SK-N-SH (cell line): ENCODE data around the gene ACACA. TPM values are rescaled to one million over a fixed set of nuclear protein-coding genes. Genes with fewer than 3 reads are reported as not detected.

Source experiments
- CTCF ChIA-PET: fragments of 300-600, 350-600 bp; formaldehyde crosslinking; extraction: SDS; loops from one replicate; lab custom pipeline; 2021; lab: Yijun Ruan, JAX
- POLR2A ChIA-PET: fragments of 350-600 bp; sonication (Branson Sonifier 250); formaldehyde crosslinking; extraction: SDS; loops from one replicate; lab custom pipeline; 2020; ENCODE audit warnings: antibody characterized with exemption, inconsistent platforms; lab: Yijun Ruan, JAX
- DNase-seq: peaks from one replicate; pipeline ENCODE4 v3.0.0; 2012
- H2AFZ ChIP-seq: fragments of 200-600 bp; sonication (generic); 2 replicates; pipeline ENCODE4 v1.8.1; 2016; ENCODE audit warnings: antibody characterized with exemption, mild to moderate bottlenecking, low read depth
- H3F3A ChIP-seq: fragments of 200-600 bp; sonication (generic); replicated peaks from 2 replicates; pipeline ENCODE3; 2016; ENCODE audit warnings: antibody characterized with exemption, mild to moderate bottlenecking; ENCODE audit not compliant: insufficient read depth
- H3K27ac ChIP-seq, 2 experiments: fragments of 200-500 bp in 1 of 2; fragments of 200-600 bp in 1 of 2; sonication (Bioruptor generic) in 1 of 2; sonication (generic), shearing (Covaris generic) in 1 of 2; 2 replicates each; pipeline versions ENCODE4 v1.5.1 to v1.6.1; 2014 to 2016; ENCODE audit warnings: low read depth in 2 of 2, inconsistent platforms in 1 of 2, low read length in 1 of 2, mild to moderate bottlenecking in 1 of 2, mixed read lengths in 1 of 2
- H3K27me3 ChIP-seq: fragments of 200-600 bp; sonication (generic), shearing (Covaris generic); 2 replicates; pipeline ENCODE4 v1.6.1; 2016; ENCODE audit warnings: mixed run types; ENCODE audit not compliant: insufficient read depth
- H3K36me3 ChIP-seq, 2 experiments: fragments of 200-500 bp in 1 of 2; fragments of 200-600 bp in 1 of 2; sonication (Bioruptor generic) in 1 of 2; sonication (generic) in 1 of 2; replicated peaks in 1 of 2; 2 replicates each; pipeline versions ENCODE3 to v1.5.1; 2014 to 2016; ENCODE audit warnings: low read length in 1 of 2, mild to moderate bottlenecking in 1 of 2; ENCODE audit not compliant: insufficient read depth in 2 of 2, control insufficient read depth in 1 of 2
- H3K4me1 ChIP-seq, 2 experiments: fragments of 200-500 bp in 1 of 2; fragments of 200-600 bp in 1 of 2; sonication (Bioruptor generic) in 1 of 2; sonication (generic), shearing (Covaris generic) in 1 of 2; 2 replicates each; pipeline versions ENCODE4 v1.5.1 to v1.6.1; 2014 to 2016; ENCODE audit warnings: low read depth in 1 of 2, low read length in 1 of 2, mixed run types in 1 of 2; ENCODE audit not compliant: insufficient read depth in 2 of 2, control insufficient read depth in 1 of 2
- H3K4me2 ChIP-seq: fragments of 200-600 bp; sonication (generic), shearing (Covaris generic); 2 replicates; pipeline ENCODE4 v1.6.1; 2017; ENCODE audit warnings: mixed run types
- H3K4me3 ChIP-seq, 2 experiments: fragments of 200-500 bp in 1 of 2; fragments of 200-600 bp in 1 of 2; sonication (Bioruptor generic) in 1 of 2; sonication (generic), shearing (Covaris generic) in 1 of 2; 2 replicates each; pipeline versions ENCODE4 v1.5.1 to v1.8.1; 2014 to 2016; ENCODE audit warnings: low read depth in 2 of 2, inconsistent platforms in 1 of 2, low read length in 1 of 2, mild to moderate bottlenecking in 1 of 2, mixed read lengths in 1 of 2, moderate library complexity in 1 of 2
- H3K79me2 ChIP-seq: fragments of 200-600 bp; sonication (generic); 2 replicates; pipeline ENCODE4 v1.8.1; 2017; ENCODE audit warnings: mild to moderate bottlenecking; ENCODE audit not compliant: insufficient read depth
- H3K9ac ChIP-seq: fragments of 200-600 bp; sonication (generic); 2 replicates; pipeline ENCODE4 v1.6.1; 2017; ENCODE audit warnings: mixed run types
- H3K9me2 ChIP-seq: fragments of 200-600 bp; sonication (generic); 2 replicates; pipeline ENCODE4 v1.6.1; 2017; ENCODE audit warnings: mixed run types
- H3K9me3 ChIP-seq: fragments of 200-600 bp; sonication (generic); 2 replicates; pipeline ENCODE4 v1.6.1; 2017; ENCODE audit warnings: mixed run types, mild to moderate bottlenecking, moderate library complexity
- H4K20me1 ChIP-seq: fragments of 200-600 bp; sonication (generic); 2 replicates; pipeline ENCODE4 v1.6.1; 2017; ENCODE audit warnings: mild to moderate bottlenecking, mixed run types; ENCODE audit not compliant: insufficient read depth
- CHD2 ChIP-seq: fragments of 150-350 bp; IDR thresholded peaks from 2 replicates; pipeline ENCODE4 v1.6.1; 2018; ENCODE audit warnings: low read length; ENCODE audit not compliant: partially characterized antibody
- CTCF ChIP-seq: fragments of 200-600 bp; sonication (generic); IDR thresholded peaks from 2 replicates; pipeline ENCODE4 v1.6.1; 2017; ENCODE audit warnings: antibody characterized with exemption, mild to moderate bottlenecking, moderate library complexity
- FOSL2 ChIP-seq: IDR thresholded peaks from 2 replicates; pipeline ENCODE4 v1.4.0; 2012; ENCODE audit warnings: low read depth, mild to moderate bottlenecking, moderate library complexity, borderline replicate concordance
- FOXM1 ChIP-seq: IDR thresholded peaks from 2 replicates; pipeline ENCODE4 v1.4.0; 2012; ENCODE audit warnings: low read depth, mild to moderate bottlenecking
- GATA2 ChIP-seq: sonication (generic); formaldehyde crosslinking; IDR thresholded peaks from 2 replicates; pipeline ENCODE4 v1.5.0; 2020; ENCODE audit warnings: mild to moderate bottlenecking, missing genetic modification reagents
- IRF3 ChIP-seq: fragments of 150-350 bp; IDR thresholded peaks from 2 replicates; pipeline ENCODE4 v1.6.1; 2016; ENCODE audit warnings: mild to moderate bottlenecking, low read depth, low read length
- JUND ChIP-seq: IDR thresholded peaks from 2 replicates; pipeline ENCODE4 v1.4.0; 2012
- NFIC ChIP-seq: IDR thresholded peaks from 2 replicates; pipeline ENCODE4 v1.4.0; 2012; ENCODE audit warnings: borderline replicate concordance
- RAD21 ChIP-seq: IDR thresholded peaks from 2 replicates; pipeline ENCODE4 v1.6.1; 2012; ENCODE audit warnings: mild to moderate bottlenecking, low read length
- RCOR1 ChIP-seq: fragments of 150-350 bp; IDR thresholded peaks from 2 replicates; pipeline ENCODE4 v1.6.1; 2017; ENCODE audit warnings: antibody characterized with exemption, low read length
- SMC3 ChIP-seq: IDR thresholded peaks from 2 replicates; pipeline ENCODE4 v1.6.1; 2012; ENCODE audit warnings: low read depth, low read length, improper control_type of control experiment
- YY1 ChIP-seq: IDR thresholded peaks from 2 replicates; pipeline ENCODE4 v1.4.0; 2012; ENCODE audit warnings: low read depth, mild to moderate bottlenecking
- ZBTB33 ChIP-seq: IDR thresholded peaks from 2 replicates; pipeline ENCODE4 v1.4.0; 2012; ENCODE audit warnings: low read depth, borderline replicate concordance
- WGBS: methylation state at CpG from one replicate; pipeline ENCODE4 v1.1.6; 2017; ENCODE audit warnings: low lambda C conversion rate; 5-methylcytosine and 5-hydroxymethylcytosine counted together
- polyA plus RNA-seq, 3 experiments: library from polyadenylated mRNA; depleted of rRNA; stranded (reverse); fragments of >200 nt; gene quantifications; 2 replicates each; pipeline ENCODE4 v1.2.3, GENCODE V29; 2012
- TF ChIP-seq, protein P1 (sequence below): IDR thresholded peaks from 2 replicates; pipeline ENCODE4 v1.6.1; 2012; ENCODE audit warnings: mild to moderate bottlenecking, low read depth, low read length, moderate library complexity

ACACA gene
- polyA plus RNA-seq, 1 of the 3 experiments (the other 2 are of a cell fraction), result 27.2 TPM

DNA sequence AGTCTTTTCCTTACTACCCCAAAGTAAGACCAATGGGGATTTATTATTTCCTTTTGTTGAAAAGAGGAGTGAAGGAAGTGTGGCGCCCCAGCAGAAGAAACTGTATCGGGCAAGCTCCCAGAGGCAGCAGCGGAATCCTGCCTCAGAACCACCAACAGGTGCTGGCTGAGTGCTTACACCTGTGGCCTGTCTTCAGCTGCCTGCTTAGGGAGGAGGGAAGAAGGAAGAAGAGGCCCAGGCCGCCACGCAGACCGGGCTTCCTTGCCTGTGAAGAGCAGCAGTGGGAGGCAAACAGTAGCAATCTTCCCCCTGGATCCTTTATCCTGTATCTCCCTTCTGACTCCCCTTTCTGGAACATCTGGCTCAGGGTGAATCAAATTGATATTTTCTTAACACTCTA is 323.2 kb downstream of the ACACA start:
- POLR2A ChIA-PET, result no interaction called here
- WGBS, result 97% methylated on average over 3 of the region's 6 CpGs
- no peak overlapping the region for H3K27ac ChIP-seq
- no peak for DNase-seq
- no peak overlapping the region for H3K9ac ChIP-seq
- no peaks in the 10 kb centered on the region for H3K9me2 ChIP-seq
- H4K20me1 ChIP-seq, result no peaks in the 10 kb centered on the region
- H3K36me3 ChIP-seq, result peaks cover 3 to 39% of the 10 kb centered on the region in 2 experiments
- TF ChIP-seq RCOR1 (no peak), FOSL2 (no peak), CTCF (no peak), ZBTB33 (no peak), YY1 (no peak), NFIC (no peak), GATA2 (CRISPR knock-in tag) (no peak), FOXM1 (no peak), IRF3 (no peak), JUND (no peak), RAD21 (no peak), CHD2 (no peak), SMC3 (no peak)
- TF ChIP-seq, protein P1, sequence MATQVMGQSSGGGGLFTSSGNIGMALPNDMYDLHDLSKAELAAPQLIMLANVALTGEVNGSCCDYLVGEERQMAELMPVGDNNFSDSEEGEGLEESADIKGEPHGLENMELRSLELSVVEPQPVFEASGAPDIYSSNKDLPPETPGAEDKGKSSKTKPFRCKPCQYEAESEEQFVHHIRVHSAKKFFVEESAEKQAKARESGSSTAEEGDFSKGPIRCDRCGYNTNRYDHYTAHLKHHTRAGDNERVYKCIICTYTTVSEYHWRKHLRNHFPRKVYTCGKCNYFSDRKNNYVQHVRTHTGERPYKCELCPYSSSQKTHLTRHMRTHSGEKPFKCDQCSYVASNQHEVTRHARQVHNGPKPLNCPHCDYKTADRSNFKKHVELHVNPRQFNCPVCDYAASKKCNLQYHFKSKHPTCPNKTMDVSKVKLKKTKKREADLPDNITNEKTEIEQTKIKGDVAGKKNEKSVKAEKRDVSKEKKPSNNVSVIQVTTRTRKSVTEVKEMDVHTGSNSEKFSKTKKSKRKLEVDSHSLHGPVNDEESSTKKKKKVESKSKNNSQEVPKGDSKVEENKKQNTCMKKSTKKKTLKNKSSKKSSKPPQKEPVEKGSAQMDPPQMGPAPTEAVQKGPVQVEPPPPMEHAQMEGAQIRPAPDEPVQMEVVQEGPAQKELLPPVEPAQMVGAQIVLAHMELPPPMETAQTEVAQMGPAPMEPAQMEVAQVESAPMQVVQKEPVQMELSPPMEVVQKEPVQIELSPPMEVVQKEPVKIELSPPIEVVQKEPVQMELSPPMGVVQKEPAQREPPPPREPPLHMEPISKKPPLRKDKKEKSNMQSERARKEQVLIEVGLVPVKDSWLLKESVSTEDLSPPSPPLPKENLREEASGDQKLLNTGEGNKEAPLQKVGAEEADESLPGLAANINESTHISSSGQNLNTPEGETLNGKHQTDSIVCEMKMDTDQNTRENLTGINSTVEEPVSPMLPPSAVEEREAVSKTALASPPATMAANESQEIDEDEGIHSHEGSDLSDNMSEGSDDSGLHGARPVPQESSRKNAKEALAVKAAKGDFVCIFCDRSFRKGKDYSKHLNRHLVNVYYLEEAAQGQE, result no peak
- TF ChIP-seq, all 33 proteins: peak for 0
- Histone ChIP-seq H3K4me1 (peaks cover 0 to under 1% of the 10 kb centered on the region in 2 experiments; a peak in 1 of 4 replicates), H3K4me2 (no peak overlapping the region), H3K4me3 (no peak overlapping the region), H3K9me3 (no peaks in the 10 kb centered on the region), H3K27me3 (no peaks in the 10 kb centered on the region), H2AFZ (no peak overlapping the region), H3K79me2 (no peaks in the 10 kb centered on the region), H3F3A (no peaks in the 10 kb centered on the region)
- CTCF ChIA-PET, result interaction anchor here (1.0 kb wide), 1 partner anchor 90 kb away, joined by 4 read pairs; no protein-coding TSS in a partner anchor
